HepG2 (cell line): ENCODE measurements around the gene NCLN. TPM values are rescaled to one million over a fixed set of nuclear protein-coding genes. Genes with fewer than 3 reads are reported as not detected.
"Not testable (repeated sequence)": the region's sequence is repeated elsewhere in the genome, so short reads cannot be mapped to it uniquely, and the experiment has no call there.

ENCODE experiments used
- ATAC-seq: fragments of 200-7000 bp; cut with Tn5 transposase; 3 replicates; pipeline ENCODE4 v1.9.1; 2020; ENCODE audit warnings: mild to moderate bottlenecking, moderate library complexity
- BruUV-seq: library from RNA; stranded (reverse); fragments of 400-500 nt; replicated peaks from 2 replicates; lab custom pipeline; 2021; lab: Mats Ljungman, UMichigan
- CTCF ChIA-PET: fragments of 300-600 bp; formaldehyde crosslinking; extraction: SDS; loops from one replicate; lab custom pipeline; 2021; ENCODE audit warnings: low total read pairs, inconsistent platforms, low intra/inter-chr PET ratio; lab: Yijun Ruan, JAX
- POLR2A ChIA-PET: fragments of 350-600 bp; sonication (Branson Sonifier 250); formaldehyde crosslinking; loops from one replicate; lab custom pipeline; 2020; ENCODE audit warnings: antibody characterized with exemption, inconsistent platforms; lab: Yijun Ruan, JAX
- DNase-seq: peaks from one replicate; pipeline ENCODE4 v3.0.0-alpha.2; 2015; ENCODE audit warnings: low spot score
- FAIRE-seq: peaks from 3 replicates; lab custom pipeline; 2011; peaks lifted over from hg19 to GRCh38; lab: Jason Lieb, UNC
- H2AFZ ChIP-seq: one replicate; pipeline ENCODE4 v1.6.1; 2011; ENCODE audit warnings: low read length, inconsistent platforms
- H3K27ac ChIP-seq: fragments of 300-600 bp; 3 replicates; pipeline ENCODE4 v1.8.0; 2011; ENCODE audit warnings: mixed run types, mild to moderate bottlenecking, mixed read lengths, low read length, inconsistent platforms; ENCODE audit not compliant: insufficient read depth; ENCODE audit errors: extremely low read length
- H3K27me3 ChIP-seq, 2 experiments: fragments of 200-600 bp in 1 of 2; 2 replicates in 1 of 2; 3 replicates in 1 of 2; pipeline versions ENCODE4 v1.6.0 to v1.8.0; 2011; ENCODE audit warnings: low read length in 2 of 2, mild to moderate bottlenecking in 2 of 2, moderate library complexity in 2 of 2, inconsistent platforms in 1 of 2; ENCODE audit not compliant: insufficient read depth in 2 of 2, control insufficient read depth in 1 of 2
- H3K36me3 ChIP-seq, 2 experiments: fragments of 200-600 bp in 1 of 2; replicated peaks in 1 of 2; 2 replicates in 1 of 2; 3 replicates in 1 of 2; pipeline versions ENCODE4 v1.5.1 to v1.8.0; 2011; ENCODE audit warnings: low read length in 2 of 2, inconsistent platforms in 1 of 2; ENCODE audit not compliant: insufficient read depth in 2 of 2, control insufficient read depth in 1 of 2
- H3K4me1 ChIP-seq: 2 replicates; pipeline ENCODE4 v1.5.1; 2012; ENCODE audit warnings: low read length, inconsistent platforms; ENCODE audit not compliant: insufficient read depth
- H3K4me2 ChIP-seq: 2 replicates; pipeline ENCODE4 v1.6.0; 2011; ENCODE audit warnings: low read depth, low read length, inconsistent platforms
- H3K4me3 ChIP-seq, 3 experiments: fragments of 200-600 bp in 1 of 3; sonication (generic), shearing (Covaris generic) in 1 of 3; replicated peaks in 1 of 3; 2 replicates each; pipeline ENCODE4 v1.5.1; 2011 to 2016; ENCODE audit warnings: low read length in 3 of 3, inconsistent platforms in 2 of 3, low read depth in 2 of 3, mild to moderate bottlenecking in 2 of 3, control low read depth in 1 of 3, mixed read lengths in 1 of 3; ENCODE audit not compliant: insufficient read depth in 1 of 3
- H3K79me2 ChIP-seq: one replicate; pipeline ENCODE4 v1.6.1; 2011; ENCODE audit warnings: low read length, inconsistent platforms; ENCODE audit not compliant: insufficient read depth
- H3K9ac ChIP-seq: 2 replicates; pipeline ENCODE4 v1.6.0; 2011; ENCODE audit warnings: mild to moderate bottlenecking, low read depth, low read length, inconsistent platforms; ENCODE audit not compliant: insufficient read depth
- H3K9me3 ChIP-seq: 2 replicates; pipeline ENCODE4 v1.5.1; 2012; ENCODE audit warnings: mild to moderate bottlenecking, low read length
- H4K20me1 ChIP-seq: 2 replicates; pipeline ENCODE4 v1.6.0; 2011; ENCODE audit warnings: inconsistent platforms, mild to moderate bottlenecking, low read length, moderate library complexity; ENCODE audit not compliant: insufficient read depth
- ATF3 ChIP-seq: sonication (generic); formaldehyde crosslinking; IDR thresholded peaks from 2 replicates; pipeline ENCODE4 v1.4.0; 2020; ENCODE audit warnings: missing genetic modification reagents
- ATF4 ChIP-seq, 2 experiments: fragments of 450-650 bp in 1 of 2; sonication (generic) in 1 of 2; formaldehyde crosslinking; IDR thresholded peaks; 2 replicates each; pipeline versions ENCODE4 v1.5.0 to v1.8.0; 2020 to 2022; ENCODE audit warnings: mild to moderate bottlenecking in 1 of 2, missing genetic modification reagents in 1 of 2
- DRAP1 ChIP-seq: IDR thresholded peaks from 2 replicates; pipeline ENCODE4 v1.6.1; 2016; ENCODE audit warnings: missing genetic modification reagents, missing compliant biosample characterization
- FOXO4 ChIP-seq: sonication (generic); formaldehyde crosslinking; conservative IDR thresholded peaks from 2 replicates; pipeline ENCODE4 v1.8.1; 2023; ENCODE audit warnings: missing genetic modification reagents
- ISX ChIP-seq: sonication (generic); formaldehyde crosslinking; conservative IDR thresholded peaks from 2 replicates; pipeline ENCODE4 v1.5.0; 2020; ENCODE audit warnings: missing genetic modification reagents
- MXD4 ChIP-seq: IDR thresholded peaks from 2 replicates; pipeline ENCODE4 v1.6.1; 2016; ENCODE audit warnings: mild to moderate bottlenecking, missing biosample characterization, missing genetic modification reagents
- POGK ChIP-seq: sonication (generic); formaldehyde crosslinking; conservative IDR thresholded peaks from 2 replicates; pipeline ENCODE4 v1.8.0; 2022; ENCODE audit warnings: mild to moderate bottlenecking, moderate library complexity, missing genetic modification reagents
- SAP130 ChIP-seq: IDR thresholded peaks from 2 replicates; pipeline ENCODE4 v1.6.1; 2016; ENCODE audit warnings: low read depth
- ZNF12 ChIP-seq: sonication (generic); formaldehyde crosslinking; IDR thresholded peaks from 2 replicates; pipeline ENCODE4 v1.5.0; 2020; ENCODE audit warnings: missing genetic modification reagents
- ZNF879 ChIP-seq: sonication (generic); formaldehyde crosslinking; IDR thresholded peaks from 2 replicates; pipeline ENCODE4 v1.8.1; 2023; ENCODE audit warnings: missing genetic modification reagents
- WGBS: methylation state at CpG from one replicate; pipeline ENCODE4 v1.1.6; 2017; ENCODE audit warnings: low lambda C conversion rate; 5-methylcytosine and 5-hydroxymethylcytosine counted together
- in situ Hi-C: cut with HindIII; loops from 2 replicates; pipeline ENCODE4 v1.10.0; 2017; ENCODE audit warnings: low pct_unique_long_range_greater_than_20kb; ENCODE audit not compliant: extremely low pct_ligation_motif_present
- intact Hi-C: fragments of 100-400 bp; cut with micrococcal nuclease; formaldehyde crosslinking; loops from one replicate; pipeline ENCODE4 v1.10.0; 2022; ENCODE audit not compliant: unreplicated experiment
- polyA plus RNA-seq, 8 experiments: library from polyadenylated mRNA; depleted of rRNA in 3 of 8; stranded (reverse) in 7 of 8; unstranded in 1 of 8; fragments of >200 nt; fragmentation: Illumina TruSeq in 4 of 8; extraction: Trizol in 4 of 8; gene quantifications; 2 replicates each; pipeline versions ENCODE4 v1.2.1 to v1.2.3, GENCODE V29; 2011 to 2016; ENCODE audit warnings: low read depth in 4 of 8, missing spikeins in 1 of 8, mixed read lengths in 1 of 8; ENCODE audit not compliant: insufficient read depth in 1 of 8
- total RNA-seq, 5 experiments: library from RNA; depleted of rRNA; stranded (reverse); fragments of >200 nt; fragmentation: Illumina TruSeq; extraction: Trizol; gene quantifications; 2 replicates each; pipeline ENCODE4 v1.2.3, GENCODE V29; 2016; ENCODE audit warnings: low read depth in 1 of 5

Gene NCLN
- total and polyA plus RNA-seq, 2 of the 13 experiments (the other 11 are each of a cell fraction or from before 2014, with no cell fraction given), result 42.6 to 56.0 TPM

- TF ChIP-seq DRAP1 (CRISPR knock-in tag), result no peak
- TF ChIP-seq ISX (CRISPR knock-in tag), result no peak
- peak; percentile 49; the same call in 1 of the 2 replicates for TF ChIP-seq ZNF12 (CRISPR knock-in tag)
- TF ChIP-seq MXD4 (CRISPR knock-in tag), result no peak
- no peak for TF ChIP-seq POGK
- peak; percentile 19; the same call in 1 of the 2 replicates for TF ChIP-seq SAP130 (CRISPR knock-in tag)
- no peak for TF ChIP-seq ATF3 (CRISPR knock-in tag)
- no peak for TF ChIP-seq FOXO4 (CRISPR knock-in tag)
- TF ChIP-seq ATF4 (CRISPR knock-in tag; IDR thresholded peaks at IDR 0.05), result no peak
- no peak for TF ChIP-seq ZNF879 (CRISPR knock-in tag)
Measured at GRCh38 chr19:3171894-3172672, 13.6 kb upstream of the NCLN start (continued).

- H3K4me2 ChIP-seq, result peak overlapping the region; percentile 57
- H3K79me2 ChIP-seq, CTCF ChIA-PET, DNase-seq, H3K27me3 ChIP-seq, ATAC-seq, intact Hi-C loops, H3K27ac ChIP-seq, H3K9ac ChIP-seq, BruUV-seq, H3K9me3 ChIP-seq, H2AFZ ChIP-seq, in situ Hi-C loops, FAIRE-seq, H3K36me3 ChIP-seq, H4K20me1 ChIP-seq: not testable (repeated sequence)
- H3K4me1 ChIP-seq, result peaks cover 48% of the 10 kb centered on the region
- WGBS, result 51% methylated on average over 5 of the region's 6 CpGs
- peak overlapping the region in 1 of 3 experiments; percentile 33; a peak in 1 of 6 replicates for H3K4me3 ChIP-seq
- POLR2A ChIA-PET, result interaction anchor here (0.7 kb wide), 1 partner anchor 11 kb away, joined by 3 read pairs; no protein-coding TSS in a partner anchor
Measured at GRCh38 chr19:3172673-3173000, 13.1 kb upstream of the NCLN start.
